Peyer's patch (tissue), 4 donors: ENCODE measurements around the gene EIPR1. TPM values are rescaled to one million over a fixed set of nuclear protein-coding genes. Genes with fewer than 3 reads are reported as not detected.

Experiments
- DNase-seq, 3 donors: peaks; one replicate each; pipeline ENCODE4 v3.0.0-alpha.2; 2017 to 2019
- H3K27ac ChIP-seq, 4 donors: fragments of 200-600 bp; sonication (generic); one replicate each; pipeline ENCODE4 v1.5.1; 2016 to 2019
- H3K27me3 ChIP-seq, 2 donors: fragments of 200-600 bp; sonication (generic); one replicate each; pipeline ENCODE4 v1.5.1; 2019
- H3K36me3 ChIP-seq, 3 donors: fragments of 200-600 bp; sonication (generic); one replicate each; pipeline ENCODE4 v1.5.1; 2016 to 2019
- H3K4me1 ChIP-seq, 4 donors: fragments of 200-600 bp; sonication (generic); one replicate each; pipeline ENCODE4 v1.5.1; 2016 to 2019
- H3K4me3 ChIP-seq, 4 donors: fragments of 200-600 bp; sonication (generic); 1 replicate in 3 of 4; 2 replicates in 1 of 4; pipeline ENCODE4 v1.5.1; 2016 to 2019; ENCODE audit warnings: mild to moderate bottlenecking in 1 of 4
- H3K9me3 ChIP-seq, 4 donors: fragments of 200-600 bp; sonication (generic); one replicate each; pipeline ENCODE4 v1.5.1; 2016 to 2019; ENCODE audit warnings: mild to moderate bottlenecking in 1 of 4
- POLR2A ChIP-seq, 2 donors: fragments of 450-650 bp; IDR thresholded peaks; one replicate each; pipeline ENCODE4 v1.5.1; 2017; ENCODE audit warnings: antibody characterized with exemption in 2 of 2, mild to moderate bottlenecking in 2 of 2, moderate library complexity in 2 of 2
- total RNA-seq, 4 donors: library from RNA; depleted of rRNA; stranded (reverse); fragments of >200 nt; gene quantifications; one replicate each; pipeline ENCODE4 v1.1.0, GENCODE V29; 2016
- TF ChIP-seq, protein P1 (sequence below), 6 experiments: fragments of 450-650 bp in 4 of 6; fragments of 200-600 bp in 2 of 6; sonication (generic) in 1 of 6; IDR thresholded peaks; one replicate each; pipeline ENCODE4 v1.5.1; 2017 to 2019; ENCODE audit warnings: antibody characterized with exemption in 6 of 6, mild to moderate bottlenecking in 3 of 6, moderate library complexity in 1 of 6

EIPR1 gene
- total RNA-seq, 4 donors from 2014 or later, result 23.4 to 94.1 (median 36.2) TPM

DNA sequence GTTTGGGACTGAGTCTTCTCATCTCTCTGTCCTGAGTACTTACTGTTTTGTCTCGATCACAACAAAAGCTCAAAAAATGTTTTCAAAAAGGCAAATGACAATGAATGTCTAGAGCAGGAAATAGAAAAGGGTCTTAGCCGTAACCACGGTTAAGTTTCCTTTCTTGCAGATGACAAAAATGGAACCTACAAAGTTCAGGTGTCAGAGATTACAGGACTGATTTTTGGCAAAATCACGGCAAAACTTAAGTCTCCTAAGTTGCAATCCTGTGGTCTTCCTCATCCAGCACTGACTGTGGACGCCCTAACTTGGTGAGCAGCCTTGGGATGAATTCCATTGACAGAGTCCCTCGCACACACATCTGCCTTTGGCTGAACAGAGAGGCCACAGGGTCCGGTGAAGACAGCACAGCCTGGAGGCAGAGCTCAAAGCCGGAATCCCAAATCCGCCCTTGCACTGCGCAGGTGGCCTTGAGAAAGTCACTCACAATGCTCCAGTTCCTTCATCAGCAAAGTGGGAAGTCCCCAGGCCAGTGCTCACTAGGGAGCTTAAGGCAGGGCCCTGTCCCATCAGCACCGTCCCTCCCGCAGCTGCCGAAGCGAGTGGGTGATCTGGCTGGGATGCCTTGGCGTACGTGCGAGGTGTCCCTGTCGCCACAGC is 55.2 kb downstream of the EIPR1 start:
- Histone ChIP-seq H3K27me3 (no peaks in the 10 kb centered on the region), H3K4me1 (no peaks in the 10 kb centered on the region), H3K27ac (no peak overlapping the region), H3K36me3 (peaks cover 0 to 9% (median 0%) of the 10 kb centered on the region in 3 donors), H3K9me3 (no peaks in the 10 kb centered on the region), H3K4me3 (no peak overlapping the region)
- TF ChIP-seq, protein P1, sequence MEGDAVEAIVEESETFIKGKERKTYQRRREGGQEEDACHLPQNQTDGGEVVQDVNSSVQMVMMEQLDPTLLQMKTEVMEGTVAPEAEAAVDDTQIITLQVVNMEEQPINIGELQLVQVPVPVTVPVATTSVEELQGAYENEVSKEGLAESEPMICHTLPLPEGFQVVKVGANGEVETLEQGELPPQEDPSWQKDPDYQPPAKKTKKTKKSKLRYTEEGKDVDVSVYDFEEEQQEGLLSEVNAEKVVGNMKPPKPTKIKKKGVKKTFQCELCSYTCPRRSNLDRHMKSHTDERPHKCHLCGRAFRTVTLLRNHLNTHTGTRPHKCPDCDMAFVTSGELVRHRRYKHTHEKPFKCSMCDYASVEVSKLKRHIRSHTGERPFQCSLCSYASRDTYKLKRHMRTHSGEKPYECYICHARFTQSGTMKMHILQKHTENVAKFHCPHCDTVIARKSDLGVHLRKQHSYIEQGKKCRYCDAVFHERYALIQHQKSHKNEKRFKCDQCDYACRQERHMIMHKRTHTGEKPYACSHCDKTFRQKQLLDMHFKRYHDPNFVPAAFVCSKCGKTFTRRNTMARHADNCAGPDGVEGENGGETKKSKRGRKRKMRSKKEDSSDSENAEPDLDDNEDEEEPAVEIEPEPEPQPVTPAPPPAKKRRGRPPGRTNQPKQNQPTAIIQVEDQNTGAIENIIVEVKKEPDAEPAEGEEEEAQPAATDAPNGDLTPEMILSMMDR (IDR thresholded peaks at IDR 0.05), result no peak
- no peak for TF ChIP-seq POLR2A (IDR thresholded peaks at IDR 0.05)
- no peak for DNase-seq

- no peak for TF ChIP-seq POLR2A (IDR thresholded peaks at IDR 0.05)
- TF ChIP-seq, protein P1 (IDR thresholded peaks at IDR 0.05), result no peak
- Histone ChIP-seq H3K4me3 (no peak overlapping the region), H3K27ac (no peak overlapping the region), H3K36me3 (peaks cover 0 to 9% (median 0%) of the 10 kb centered on the region in 3 donors), H3K9me3 (no peaks in the 10 kb centered on the region), H3K27me3 (no peaks in the 10 kb centered on the region), H3K4me1 (no peaks in the 10 kb centered on the region)
- DNase-seq, result no peak
Observed at GRCh38 chr2:3321825-3322224, 55.8 kb downstream of the EIPR1 start.

DNA sequence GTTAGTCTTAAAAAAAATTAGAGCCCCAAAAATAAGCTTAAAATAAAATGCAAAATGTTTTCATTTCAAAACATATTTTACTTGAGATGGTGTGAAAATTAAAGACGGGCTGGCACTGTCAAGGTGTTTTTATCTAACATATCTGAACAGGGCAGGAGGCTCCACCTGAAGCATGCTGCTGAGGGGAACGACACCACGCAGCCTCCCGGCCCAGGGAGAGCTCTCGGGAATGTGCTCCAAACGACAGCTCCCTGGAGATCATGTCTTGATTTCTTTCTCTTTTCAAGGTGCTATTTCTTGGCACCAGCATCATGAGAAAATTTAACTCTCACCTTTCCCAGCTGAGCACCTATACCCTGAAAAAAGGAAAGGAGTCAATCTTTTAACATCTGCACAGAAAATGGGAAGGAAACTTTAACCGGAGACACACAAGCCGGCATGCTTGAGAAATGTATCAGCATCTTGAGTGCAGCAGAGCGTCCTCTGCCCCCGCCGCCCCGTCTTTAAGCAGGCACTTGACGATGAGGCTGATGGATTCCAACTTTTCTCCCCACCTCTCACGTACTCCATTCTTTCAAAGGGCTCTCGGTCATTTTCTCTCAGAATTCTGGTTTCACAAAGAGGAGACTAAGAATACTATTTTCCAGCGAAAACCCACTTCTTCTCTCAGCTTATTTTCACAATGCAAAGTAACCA is 56.6 kb downstream of the EIPR1 start:
- no peak for DNase-seq
- Histone ChIP-seq H3K27ac (no peak overlapping the region), H3K27me3 (no peaks in the 10 kb centered on the region), H3K9me3 (no peaks in the 10 kb centered on the region), H3K4me3 (no peak overlapping the region), H3K36me3 (peaks cover 0 to 9% (median 0%) of the 10 kb centered on the region in 3 donors), H3K4me1 (no peaks in the 10 kb centered on the region)
- no peak for TF ChIP-seq POLR2A (IDR thresholded peaks at IDR 0.05)
- TF ChIP-seq, protein P1 (IDR thresholded peaks at IDR 0.05), result no peak

- no peak for DNase-seq
- no peak overlapping the region for H3K4me3 ChIP-seq
- TF ChIP-seq POLR2A (IDR thresholded peaks at IDR 0.05), result no peak
- TF ChIP-seq, protein P1 (IDR thresholded peaks at IDR 0.05), result no peak
- H3K4me1 ChIP-seq, result no peaks in the 10 kb centered on the region
- no peaks in the 10 kb centered on the region for H3K27me3 ChIP-seq
- peaks cover 0 to 9% (median 0%) of the 10 kb centered on the region in 3 donors for H3K36me3 ChIP-seq
- H3K9me3 ChIP-seq, result no peaks in the 10 kb centered on the region
- no peak overlapping the region for H3K27ac ChIP-seq
Observed at GRCh38 chr2:3319745-3320566, 57.7 kb downstream of the EIPR1 start.

- TF ChIP-seq, protein P1 (IDR thresholded peaks at IDR 0.05), result no peak
- no peak for TF ChIP-seq POLR2A (IDR thresholded peaks at IDR 0.05)
- Histone ChIP-seq H3K36me3 (peaks cover 0 to 9% (median 0%) of the 10 kb centered on the region in 3 donors), H3K4me1 (no peaks in the 10 kb centered on the region), H3K27me3 (no peaks in the 10 kb centered on the region), H3K27ac (no peak overlapping the region), H3K9me3 (no peaks in the 10 kb centered on the region), H3K4me3 (no peak overlapping the region)
- DNase-seq, result no peak
Observed at GRCh38 chr2:3319134-3319533, 58.5 kb downstream of the EIPR1 start.
